ENCODE measurements around the gene AOPEP.

DNA sequence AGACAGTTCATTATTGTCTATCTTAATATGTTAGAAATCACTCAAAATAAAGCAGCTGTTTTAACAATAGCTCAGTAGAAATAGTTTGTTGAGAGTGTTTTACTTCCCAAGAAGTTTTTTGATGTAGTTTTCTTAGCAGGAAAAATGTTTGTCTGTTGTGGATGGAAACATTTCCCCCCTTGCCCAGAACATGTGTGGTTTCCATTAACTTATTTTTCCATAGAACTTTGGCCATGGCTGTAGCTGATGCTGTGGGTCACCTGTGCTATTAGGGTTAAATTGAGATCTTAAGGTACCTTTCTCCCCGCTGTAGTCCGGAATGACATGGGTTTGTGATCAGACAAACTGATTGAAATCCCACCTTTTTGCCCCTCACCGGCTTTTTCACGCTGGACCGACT is 296.2 kb downstream of the AOPEP start:
- TF ChIP-seq CTCF (IDR thresholded peaks at IDR 0.05) (no peak), POLR2AphosphoS5 (IDR thresholded peaks at IDR 0.05; ENCODE audit: insufficient read depth in 1 of 2, low read depth in 1 of 2) (no peak), POLR2A (IDR thresholded peaks at IDR 0.05) (no peak)
